ENCODE measurements around the gene PKP3.

The PKP3 gene

DNA sequence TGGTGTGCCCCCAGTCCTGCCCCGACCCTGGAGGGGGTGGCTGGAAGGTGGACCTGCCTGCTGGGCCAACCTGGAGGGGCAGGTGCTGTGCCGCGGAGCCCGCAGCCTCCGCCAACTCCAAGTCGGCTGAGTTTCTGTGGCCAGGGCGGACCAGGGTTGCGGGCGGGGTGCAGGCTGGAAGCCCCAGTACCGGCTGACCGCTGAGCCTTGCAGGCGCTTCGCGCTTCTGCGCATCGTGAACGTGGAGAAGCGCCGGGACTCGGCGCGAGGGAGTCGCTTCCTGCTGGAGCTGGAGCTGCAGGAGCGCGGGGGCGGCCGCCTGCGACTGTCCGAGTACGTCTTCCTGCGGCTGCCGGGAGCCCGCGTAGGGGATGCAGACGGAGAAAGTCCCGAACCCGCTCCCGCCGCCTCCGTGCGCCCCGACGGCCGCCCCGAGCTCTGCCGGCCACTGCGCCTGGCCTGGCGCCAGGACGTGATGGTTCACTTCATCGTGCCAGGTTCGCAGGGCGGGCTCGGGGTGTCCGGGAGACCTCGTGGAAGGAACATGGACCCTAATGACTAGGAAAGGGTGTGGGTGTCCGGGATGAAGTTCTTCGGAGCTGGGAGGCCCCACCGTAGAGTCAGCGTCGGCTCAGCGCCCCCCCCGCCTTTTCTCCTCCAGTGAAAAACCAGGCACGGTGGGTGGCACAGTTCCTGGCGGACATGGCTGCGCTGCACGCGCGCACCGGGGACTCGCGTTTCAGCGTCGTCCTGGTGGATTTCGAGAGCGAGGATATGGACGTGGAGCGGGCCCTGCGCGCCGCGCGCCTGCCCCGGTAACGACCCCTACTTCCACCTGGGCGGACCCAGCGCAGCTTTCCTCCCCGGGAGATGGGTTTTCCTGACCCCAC lies 14.6 kb upstream of the PKP3 start:
- Histone ChIP-seq H3K27me3 (ENCODE audit: insufficient read depth, low read length, poor library complexity) (no peaks in the 10 kb centered on the region), H3K4me3 (ENCODE audit: low read depth in 1 of 2, low read length in 2 of 2) (no peak overlapping the region), H3K79me2 (ENCODE audit: insufficient read depth, low read length) (no peaks in the 10 kb centered on the region), H3K27ac (ENCODE audit: low read length) (no peak overlapping the region), H2AFZ (ENCODE audit: low read depth, low read length) (no peak overlapping the region), H3K36me3 (ENCODE audit: insufficient read depth, low read length) (no peaks in the 10 kb centered on the region), H3K9me3 (ENCODE audit: insufficient read depth, low read length, severe bottlenecking) (no peaks in the 10 kb centered on the region), H4K20me1 (ENCODE audit: insufficient read depth, low read length) (no peaks in the 10 kb centered on the region), H3K9ac (ENCODE audit: low read depth, low read length) (no peak overlapping the region), H3K4me1 (ENCODE audit: insufficient read depth, low read length) (no peaks in the 10 kb centered on the region), H3K4me2 (ENCODE audit: insufficient read depth, low read length) (no peak overlapping the region)
- ATAC-seq (ENCODE audit: insufficient read depth, low read depth) = no peak
- DNase-seq = no peak
- TF ChIP-seq, protein P1, sequence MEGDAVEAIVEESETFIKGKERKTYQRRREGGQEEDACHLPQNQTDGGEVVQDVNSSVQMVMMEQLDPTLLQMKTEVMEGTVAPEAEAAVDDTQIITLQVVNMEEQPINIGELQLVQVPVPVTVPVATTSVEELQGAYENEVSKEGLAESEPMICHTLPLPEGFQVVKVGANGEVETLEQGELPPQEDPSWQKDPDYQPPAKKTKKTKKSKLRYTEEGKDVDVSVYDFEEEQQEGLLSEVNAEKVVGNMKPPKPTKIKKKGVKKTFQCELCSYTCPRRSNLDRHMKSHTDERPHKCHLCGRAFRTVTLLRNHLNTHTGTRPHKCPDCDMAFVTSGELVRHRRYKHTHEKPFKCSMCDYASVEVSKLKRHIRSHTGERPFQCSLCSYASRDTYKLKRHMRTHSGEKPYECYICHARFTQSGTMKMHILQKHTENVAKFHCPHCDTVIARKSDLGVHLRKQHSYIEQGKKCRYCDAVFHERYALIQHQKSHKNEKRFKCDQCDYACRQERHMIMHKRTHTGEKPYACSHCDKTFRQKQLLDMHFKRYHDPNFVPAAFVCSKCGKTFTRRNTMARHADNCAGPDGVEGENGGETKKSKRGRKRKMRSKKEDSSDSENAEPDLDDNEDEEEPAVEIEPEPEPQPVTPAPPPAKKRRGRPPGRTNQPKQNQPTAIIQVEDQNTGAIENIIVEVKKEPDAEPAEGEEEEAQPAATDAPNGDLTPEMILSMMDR (IDR thresholded peaks at IDR 0.05; ENCODE audit: borderline replicate concordance, extremely low read depth, low read length, poor library complexity, severe bottlenecking) = no peak
- no peak for TF ChIP-seq EZH2 (IDR thresholded peaks at IDR 0.05; ENCODE audit: borderline replicate concordance, low read depth, low read length, severe bottlenecking)

DNA sequence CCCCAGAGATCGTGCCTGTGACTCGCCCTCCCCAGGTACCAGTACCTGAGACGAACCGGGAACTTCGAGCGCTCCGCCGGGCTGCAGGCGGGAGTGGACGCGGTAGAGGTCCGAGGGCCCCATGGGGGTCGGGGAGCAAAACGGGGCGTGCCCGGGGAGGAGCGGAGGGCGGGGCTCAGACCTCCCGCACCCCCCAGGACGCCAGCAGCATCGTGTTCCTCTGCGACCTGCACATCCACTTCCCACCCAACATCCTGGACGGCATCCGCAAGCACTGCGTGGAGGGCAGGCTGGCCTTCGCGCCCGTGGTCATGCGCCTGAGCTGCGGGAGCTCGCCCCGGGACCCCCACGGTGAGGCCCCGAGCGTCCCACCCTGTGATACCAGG lies 13.9 kb upstream of the PKP3 start:
- ATAC-seq (ENCODE audit: insufficient read depth, low read depth) = no peak
- no peaks in the 10 kb centered on the region for H4K20me1 ChIP-seq (ENCODE audit: insufficient read depth, low read length)

DNA sequence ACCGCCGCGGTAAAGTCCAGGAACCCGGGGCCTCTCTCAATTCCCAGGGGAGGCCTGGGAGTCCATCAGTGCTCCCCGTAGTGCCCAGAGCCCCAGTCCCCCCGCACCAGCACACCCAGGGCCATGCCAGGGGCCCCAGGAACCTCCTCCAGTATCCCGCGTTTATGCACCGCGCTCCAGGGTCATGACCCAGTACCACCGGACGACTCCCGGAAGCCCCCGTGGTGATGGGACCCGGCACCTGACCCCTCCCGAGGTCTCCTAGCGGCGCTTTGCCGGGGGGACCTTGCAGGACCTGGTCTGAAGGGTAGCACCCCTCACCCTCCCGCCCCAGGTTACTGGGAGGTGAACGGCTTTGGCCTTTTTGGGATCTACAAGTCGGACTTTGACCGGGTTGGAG lies 13.5 kb upstream of the PKP3 start:
- Histone ChIP-seq H3K27me3 (ENCODE audit: insufficient read depth, low read length, poor library complexity) (no peaks in the 10 kb centered on the region), H3K4me3 (ENCODE audit: low read depth in 1 of 2, low read length in 2 of 2) (no peak overlapping the region), H3K4me1 (ENCODE audit: insufficient read depth, low read length) (no peaks in the 10 kb centered on the region), H2AFZ (ENCODE audit: low read depth, low read length) (no peak overlapping the region), H3K27ac (ENCODE audit: low read length) (no peak overlapping the region), H3K9me3 (ENCODE audit: insufficient read depth, low read length, severe bottlenecking) (no peaks in the 10 kb centered on the region), H4K20me1 (ENCODE audit: insufficient read depth, low read length) (no peaks in the 10 kb centered on the region), H3K79me2 (ENCODE audit: insufficient read depth, low read length) (no peaks in the 10 kb centered on the region), H3K4me2 (ENCODE audit: insufficient read depth, low read length) (no peak overlapping the region), H3K36me3 (ENCODE audit: insufficient read depth, low read length) (no peaks in the 10 kb centered on the region), H3K9ac (ENCODE audit: low read depth, low read length) (no peak overlapping the region)
- no peak for ATAC-seq (ENCODE audit: insufficient read depth, low read depth)
- no peak for DNase-seq
- TF ChIP-seq EZH2 (IDR thresholded peaks at IDR 0.05; ENCODE audit: borderline replicate concordance, low read depth, low read length, severe bottlenecking) = no peak
- TF ChIP-seq, protein P1 (IDR thresholded peaks at IDR 0.05; ENCODE audit: borderline replicate concordance, extremely low read depth, low read length, poor library complexity, severe bottlenecking) = no peak

More for the DNA sequence above, 13.9 kb upstream of the PKP3 start:
- Histone ChIP-seq H3K9me3 (ENCODE audit: insufficient read depth, low read length, severe bottlenecking) (no peaks in the 10 kb centered on the region), H3K36me3 (ENCODE audit: insufficient read depth, low read length) (no peaks in the 10 kb centered on the region), H3K4me1 (ENCODE audit: insufficient read depth, low read length) (no peaks in the 10 kb centered on the region), H3K27me3 (ENCODE audit: insufficient read depth, low read length, poor library complexity) (no peaks in the 10 kb centered on the region), H3K4me2 (ENCODE audit: insufficient read depth, low read length) (no peak overlapping the region), H3K4me3 (ENCODE audit: low read depth in 1 of 2, low read length in 2 of 2) (no peak overlapping the region), H3K79me2 (ENCODE audit: insufficient read depth, low read length) (no peaks in the 10 kb centered on the region), H2AFZ (ENCODE audit: low read depth, low read length) (no peak overlapping the region), H3K27ac (ENCODE audit: low read length) (no peak overlapping the region), H3K9ac (ENCODE audit: low read depth, low read length) (no peak overlapping the region)
- no peak for DNase-seq
- no peak for TF ChIP-seq EZH2 (IDR thresholded peaks at IDR 0.05; ENCODE audit: borderline replicate concordance, low read depth, low read length, severe bottlenecking)
- TF ChIP-seq, protein P1 (IDR thresholded peaks at IDR 0.05; ENCODE audit: borderline replicate concordance, extremely low read depth, low read length, poor library complexity, severe bottlenecking) = no peak

Data from DND-41 (cell line).